H1 (cell line): ENCODE measurements around the gene COA5. TPM values are rescaled to one million over a fixed set of nuclear protein-coding genes. Genes with fewer than 3 reads are reported as not detected.

Experiments
- CTCF ChIA-PET: fragments of 300-600 bp; sonication (Branson Sonifier 250); formaldehyde crosslinking; loops from one replicate; lab custom pipeline; 2021; ENCODE audit not compliant: partially characterized antibody; lab: Charles Lee
- POLR2A ChIA-PET: fragments of 300-600 bp; sonication (Branson Sonifier 250); formaldehyde crosslinking; loops from one replicate; lab custom pipeline; 2021; ENCODE audit warnings: inconsistent platforms; ENCODE audit not compliant: partially characterized antibody; lab: Charles Lee
- DNase-seq, 2 experiments: peaks; one replicate each; pipeline versions ENCODE4 v3.0.0 to v3.0.0-alpha.2; 2010 to 2022; ENCODE audit warnings: low spot score in 2 of 2, low read depth in 1 of 2, mixed read lengths in 1 of 2
- FAIRE-seq: peaks from 2 replicates; lab custom pipeline; 2011; peaks lifted over from hg19 to GRCh38; lab: Jason Lieb, UNC
- H2AFZ ChIP-seq: 2 replicates; pipeline ENCODE4 v1.8.1; 2012; ENCODE audit warnings: low read length, inconsistent platforms
- H2AK5ac ChIP-seq: 2 replicates; pipeline ENCODE4 v1.6.1; 2013; ENCODE audit warnings: low read depth, low read length
- H2BK120ac ChIP-seq: replicated peaks from 2 replicates; pipeline ENCODE3; 2013; ENCODE audit warnings: low read depth, low read length, inconsistent platforms
- H2BK12ac ChIP-seq: 2 replicates; pipeline ENCODE4 v1.6.1; 2013; ENCODE audit warnings: low read depth, low read length
- H2BK15ac ChIP-seq: 2 replicates; pipeline ENCODE4 v1.6.1; 2013; ENCODE audit warnings: low read length
- H2BK20ac ChIP-seq: 2 replicates; pipeline ENCODE4 v1.6.1; 2013; ENCODE audit warnings: low read length
- H2BK5ac ChIP-seq: 2 replicates; pipeline ENCODE4 v1.6.1; 2013; ENCODE audit warnings: low read depth, low read length
- H3K14ac ChIP-seq: 2 replicates; pipeline ENCODE4 v1.6.1; 2013; ENCODE audit warnings: inconsistent platforms; ENCODE audit not compliant: insufficient read length
- H3K18ac ChIP-seq: 2 replicates; pipeline ENCODE4 v1.6.1; 2013; ENCODE audit warnings: low read length; ENCODE audit errors: extremely low read depth
- H3K23ac ChIP-seq: 2 replicates; pipeline ENCODE4 v1.6.1; 2013; ENCODE audit warnings: inconsistent platforms; ENCODE audit not compliant: insufficient read length
- H3K23me2 ChIP-seq: 2 replicates; pipeline ENCODE4 v1.6.1; 2013; ENCODE audit warnings: low read depth, low read length
- H3K27ac ChIP-seq: 2 replicates; pipeline ENCODE4 v1.6.1; 2011; ENCODE audit warnings: low read depth, low read length, inconsistent platforms
- H3K27me3 ChIP-seq, 4 experiments: replicated peaks in 1 of 4; 1 replicate in 1 of 4; 2 replicates in 3 of 4; pipeline versions ENCODE4 v1.6.1 to v1.8.1; 2011 to 2013; ENCODE audit warnings: low read length in 3 of 4, mild to moderate bottlenecking in 3 of 4, inconsistent platforms in 2 of 4, mixed read lengths in 2 of 4, moderate library complexity in 1 of 4; ENCODE audit not compliant: control insufficient read depth in 3 of 4, insufficient read depth in 3 of 4; ENCODE audit errors: extremely low read depth in 1 of 4
- H3K36me3 ChIP-seq, 4 experiments: 2 replicates each; pipeline versions ENCODE4 v1.6.1 to v1.8.1; 2011 to 2013; ENCODE audit warnings: mild to moderate bottlenecking in 4 of 4, low read length in 3 of 4, moderate library complexity in 2 of 4, control low read depth in 1 of 4, inconsistent platforms in 1 of 4; ENCODE audit not compliant: insufficient read depth in 4 of 4, control insufficient read depth in 2 of 4
- H3K4ac ChIP-seq: replicated peaks from 2 replicates; pipeline ENCODE3; 2013; ENCODE audit warnings: low read length, low read depth, mixed read lengths, inconsistent platforms; ENCODE audit not compliant: insufficient read length
- H3K4me1 ChIP-seq, 4 experiments: replicated peaks in 1 of 4; 1 replicate in 1 of 4; 2 replicates in 3 of 4; pipeline versions ENCODE4 v1.6.1 to v1.8.1; 2011 to 2013; ENCODE audit warnings: low read length in 3 of 4, inconsistent platforms in 2 of 4, mixed read lengths in 1 of 4; ENCODE audit not compliant: insufficient read depth in 4 of 4, control insufficient read depth in 3 of 4
- H3K4me2 ChIP-seq, 2 experiments: 2 replicates each; pipeline versions ENCODE4 v1.6.1 to v1.8.1; 2011 to 2013; ENCODE audit warnings: low read depth in 2 of 2, low read length in 2 of 2, control low read depth in 1 of 2, inconsistent platforms in 1 of 2, mild to moderate bottlenecking in 1 of 2; ENCODE audit not compliant: insufficient read depth in 1 of 2
- H3K4me3 ChIP-seq, 4 experiments: fragments of 200-600, 300-600 bp in 1 of 4; sonication (generic), shearing (Covaris generic), sonication (Bioruptor Twin) in 1 of 4; 2 replicates each; pipeline versions ENCODE4 v1.5.1 to v1.8.1; 2011 to 2016; ENCODE audit warnings: low read length in 4 of 4, low read depth in 3 of 4, control low read depth in 2 of 4, inconsistent platforms in 2 of 4, mild to moderate bottlenecking in 2 of 4, mixed read lengths in 1 of 4, moderate library complexity in 1 of 4; ENCODE audit not compliant: insufficient read depth in 2 of 4; ENCODE audit errors: extremely low read depth in 1 of 4
- H3K56ac ChIP-seq: replicated peaks from 2 replicates; pipeline ENCODE3; 2013; ENCODE audit warnings: low read depth, mild to moderate bottlenecking, mixed read lengths, low read length, inconsistent platforms; ENCODE audit not compliant: insufficient read length
- H3K79me1 ChIP-seq: 2 replicates; pipeline ENCODE4 v1.6.1; 2013; ENCODE audit warnings: low read depth, low read length, control low read depth
- H3K79me2 ChIP-seq, 2 experiments: 2 replicates each; pipeline versions ENCODE4 v1.6.1 to v1.8.1; 2012 to 2013; ENCODE audit warnings: low read length in 2 of 2, mild to moderate bottlenecking in 2 of 2, inconsistent platforms in 1 of 2; ENCODE audit not compliant: insufficient read depth in 2 of 2, control insufficient read depth in 1 of 2
- H3K9ac ChIP-seq, 4 experiments: replicated peaks in 1 of 4; 1 replicate in 1 of 4; 2 replicates in 3 of 4; pipeline versions ENCODE4 v1.6.1 to v1.8.1; 2011 to 2013; ENCODE audit warnings: low read depth in 3 of 4, low read length in 3 of 4, control low read depth in 2 of 4, mild to moderate bottlenecking in 2 of 4, moderate library complexity in 2 of 4, inconsistent platforms in 1 of 4; ENCODE audit errors: extremely low read depth in 1 of 4
- H3K9me3 ChIP-seq, 2 experiments: 2 replicates each; pipeline versions ENCODE4 v1.6.1 to v1.8.1; 2012 to 2013; ENCODE audit warnings: mild to moderate bottlenecking in 2 of 2, moderate library complexity in 2 of 2, control low read depth in 1 of 2, inconsistent platforms in 1 of 2, low read depth in 1 of 2, low read length in 1 of 2, mixed read lengths in 1 of 2; ENCODE audit not compliant: insufficient read depth in 2 of 2
- H4K20me1 ChIP-seq, 2 experiments: replicated peaks in 1 of 2; 2 replicates each; pipeline versions ENCODE3 to v1.8.1; 2011 to 2013; ENCODE audit warnings: inconsistent platforms in 2 of 2, low read length in 2 of 2, mild to moderate bottlenecking in 1 of 2; ENCODE audit not compliant: insufficient read depth in 2 of 2, control insufficient read depth in 1 of 2
- H4K5ac ChIP-seq: 2 replicates; pipeline ENCODE4 v1.6.1; 2013; ENCODE audit warnings: low read length, low read depth, mixed read lengths, inconsistent platforms; ENCODE audit not compliant: insufficient read length
- H4K8ac ChIP-seq: 2 replicates; pipeline ENCODE4 v1.8.0; 2013; ENCODE audit warnings: mild to moderate bottlenecking, moderate library complexity, low read length, inconsistent platforms; ENCODE audit not compliant: insufficient read depth; ENCODE audit errors: extremely low read depth
- H4K91ac ChIP-seq: replicated peaks from 2 replicates; pipeline ENCODE3; 2013; ENCODE audit warnings: low read length, mixed read lengths, inconsistent platforms; ENCODE audit not compliant: insufficient read length
- CEBPB ChIP-seq: IDR thresholded peaks from 2 replicates; pipeline ENCODE4 v1.6.1; 2012; ENCODE audit warnings: low read depth, low read length
- HDAC6 ChIP-seq: IDR thresholded peaks from one replicate; pipeline ENCODE4 v1.7.1; 2012; ENCODE audit warnings: low read depth, mild to moderate bottlenecking, inconsistent platforms, low read length, moderate library complexity
- KDM5A ChIP-seq: fragments of 200-600 bp; IDR thresholded peaks from 2 replicates; pipeline ENCODE4 v1.7.1; 2012; ENCODE audit warnings: mild to moderate bottlenecking, low read length, inconsistent platforms, mixed read lengths
- NANOG ChIP-seq: IDR thresholded peaks from 2 replicates; pipeline ENCODE4 v1.6.1; 2011; ENCODE audit warnings: low read length, low read depth, mild to moderate bottlenecking, inconsistent platforms; ENCODE audit not compliant: insufficient read depth, poor library complexity, severe bottlenecking
- PHF8 ChIP-seq: fragments of 200-600 bp; sonication (generic); conservative IDR thresholded peaks from 2 replicates; pipeline ENCODE4 v1.7.1; 2012; ENCODE audit warnings: low read depth, mild to moderate bottlenecking, inconsistent platforms, low read length, moderate library complexity
- POLR2A ChIP-seq, 2 experiments: IDR thresholded peaks; 1 replicate in 1 of 2; 2 replicates in 1 of 2; pipeline ENCODE4 v1.6.1; 2011; ENCODE audit warnings: low read depth in 2 of 2, low read length in 2 of 2, mild to moderate bottlenecking in 2 of 2; ENCODE audit errors: control extremely low read depth in 1 of 2
- RFX5 ChIP-seq: IDR thresholded peaks from 2 replicates; pipeline ENCODE4 v1.6.1; 2011; ENCODE audit warnings: low read depth, low read length, improper control_type of control experiment, borderline replicate concordance
- SUZ12 ChIP-seq: fragments of 200-600 bp; sonication (generic); IDR thresholded peaks from 2 replicates; pipeline ENCODE4 v1.6.1; 2012; ENCODE audit warnings: mild to moderate bottlenecking, inconsistent platforms, low read length, moderate library complexity, mixed read lengths
- TCF12 ChIP-seq: IDR thresholded peaks from 2 replicates; pipeline ENCODE4 v1.6.1; 2011; ENCODE audit warnings: low read depth, mild to moderate bottlenecking, low read length
- WGBS, 2 experiments: shearing (Covaris generic) in 1 of 2; methylation state at CpG; one replicate each; pipeline versions ENCODE4 v1.1.6 to v1.1.7; 2013 to 2015; ENCODE audit warnings: low lambda C conversion rate in 2 of 2, mixed read lengths in 2 of 2, inconsistent platforms in 1 of 2, low coverage in 1 of 2, missing lambda C conversion rate in 1 of 2; ENCODE audit not compliant: insufficient replicate concordance in 2 of 2, insufficient coverage in 1 of 2, insufficient read length in 1 of 2; ENCODE audit errors: extremely low coverage in 1 of 2, missing lambda C conversion rate in 1 of 2; 5-methylcytosine and 5-hydroxymethylcytosine counted together
- polyA plus RNA-seq, 7 experiments: library from polyadenylated mRNA; depleted of rRNA in 3 of 7; stranded (reverse) in 5 of 7; unstranded in 2 of 7; fragments of >200 nt in 5 of 7; fragments of 200-250 nt in 2 of 7; gene quantifications; 1 replicate in 5 of 7; 2 replicates in 1 of 7; 4 replicates in 1 of 7; pipeline versions ENCODE4 v1.2.1 to v1.2.3, GENCODE V29; 2011 to 2013; ENCODE audit warnings: missing spikeins in 2 of 7, mixed read lengths in 2 of 7
- total RNA-seq: library from RNA; stranded (reverse); fragmentation: NEBNext Ultra II Directional; extraction: Animal tissue kit (Norgen Biotek cat#: 25700); gene quantifications from 2 replicates; pipeline ENCODE4 v1.2.1, GENCODE V29; 2021
- TF ChIP-seq, protein P1 (sequence below): IDR thresholded peaks from 2 replicates; pipeline ENCODE4 v1.6.1; 2012; ENCODE audit warnings: inconsistent platforms

The COA5 gene
- total and polyA plus RNA-seq, 2 of the 8 experiments (the other 6 are each of a cell fraction or from before 2014, with no cell fraction given): 20.3 to 24.7 TPM

DNA sequence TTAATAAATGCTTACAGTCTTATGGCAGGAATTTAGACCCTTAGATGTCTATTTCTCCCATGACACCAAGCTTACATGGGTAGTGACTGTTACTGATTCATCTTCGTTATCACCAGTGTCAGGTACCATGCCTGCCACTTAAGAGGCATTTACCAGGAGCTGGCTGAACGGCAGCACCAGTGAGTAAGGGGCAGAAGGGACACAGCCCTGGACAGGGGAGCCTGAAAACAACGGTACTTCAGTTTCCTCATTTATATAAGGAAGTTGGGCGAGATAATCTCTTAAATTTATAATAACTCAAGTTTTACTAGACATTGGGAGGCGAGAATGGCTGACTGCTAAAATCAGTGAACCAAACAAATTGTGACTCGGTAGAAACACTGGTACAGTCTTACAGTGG lies 1.2 kb downstream of the COA5 start:
- H3K36me3 ChIP-seq: peaks cover 0 to 29% (median 4%) of the 10 kb centered on the region in 4 experiments; a peak in 7 of 8 replicates
- H4K91ac ChIP-seq: no peak overlapping the region
- DNase-seq (no peak), FAIRE-seq (no peak)
- ChIA-PET POLR2A (no interaction called here), CTCF (interaction anchor here (0.6 to 2.2 kb wide), 3 partner anchors 21 to 1735 kb away, joined by 3 to 10 read pairs (median 4); no protein-coding TSS in a partner anchor)
- H2BK5ac ChIP-seq: no peak overlapping the region
- H3K27ac ChIP-seq: no peak overlapping the region
- peak overlapping the region; percentile 69 to 87 (median 80) for H3K4me3 ChIP-seq
- H3K9ac ChIP-seq: peak overlapping the region in 2 of 4 experiments; percentile 82 to 89; a peak in 2 of 7 replicates
- H3K4me2 ChIP-seq: peak overlapping the region; percentile 87 to 98
- H2BK12ac ChIP-seq: no peak overlapping the region
- H2AK5ac ChIP-seq: no peak overlapping the region
- 82% methylated on average over 6 of the region's 6 CpGs; no CpG with 5 or more reads in 1 of the 2 experiments for WGBS, 2 experiments
- no peaks in the 10 kb centered on the region for H3K9me3 ChIP-seq
- H2BK15ac ChIP-seq: no peak overlapping the region
- H3K23ac ChIP-seq: no peak overlapping the region
- no peak overlapping the region for H3K4ac ChIP-seq
- no peak overlapping the region for H2AFZ ChIP-seq
- no peak overlapping the region for H3K56ac ChIP-seq
- H3K18ac ChIP-seq: no peak overlapping the region
- H3K27me3 ChIP-seq: no peaks in the 10 kb centered on the region
- H3K14ac ChIP-seq: no peak overlapping the region
- H4K20me1 ChIP-seq: peaks cover 0 to 7% of the 10 kb centered on the region in 2 experiments
- no peak overlapping the region for H4K8ac ChIP-seq
- H2BK20ac ChIP-seq: no peak overlapping the region
- H3K23me2 ChIP-seq: peaks cover 8% of the 10 kb centered on the region
- H3K79me2 ChIP-seq: peaks cover 17 to 47% of the 10 kb centered on the region in 2 experiments
- H2BK120ac ChIP-seq: no peak overlapping the region
- peaks cover 0 to 10% (median 4%) of the 10 kb centered on the region in 4 experiments; a peak in 2 of 7 replicates for H3K4me1 ChIP-seq
- peaks cover 7% of the 10 kb centered on the region; the same call in 1 of the 2 replicates for H3K79me1 ChIP-seq
- H4K5ac ChIP-seq: no peak overlapping the region
- no peak for TF ChIP-seq CEBPB
- TF ChIP-seq NANOG: no peak
- no peak for TF ChIP-seq TCF12
- no peak for TF ChIP-seq PHF8
- TF ChIP-seq, protein P1, sequence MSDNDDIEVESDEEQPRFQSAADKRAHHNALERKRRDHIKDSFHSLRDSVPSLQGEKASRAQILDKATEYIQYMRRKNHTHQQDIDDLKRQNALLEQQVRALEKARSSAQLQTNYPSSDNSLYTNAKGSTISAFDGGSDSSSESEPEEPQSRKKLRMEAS: no peak
- TF ChIP-seq KDM5A: no peak
- no peak for TF ChIP-seq SUZ12
- no peak for TF ChIP-seq HDAC6
- no peak for TF ChIP-seq RFX5
- TF ChIP-seq POLR2A (IDR thresholded peaks at IDR 0.05; ENCODE audit: control extremely low read depth in 1 of 2, low read depth in 2 of 2, low read length in 2 of 2): no peak
